Eye (tissue), 1 donor: ENCODE data around the gene TMEM125.

Experiments
- DNase-seq: peaks from one replicate; pipeline ENCODE4 v3.0.0-alpha.2; 2015

The TMEM125 gene

DNA sequence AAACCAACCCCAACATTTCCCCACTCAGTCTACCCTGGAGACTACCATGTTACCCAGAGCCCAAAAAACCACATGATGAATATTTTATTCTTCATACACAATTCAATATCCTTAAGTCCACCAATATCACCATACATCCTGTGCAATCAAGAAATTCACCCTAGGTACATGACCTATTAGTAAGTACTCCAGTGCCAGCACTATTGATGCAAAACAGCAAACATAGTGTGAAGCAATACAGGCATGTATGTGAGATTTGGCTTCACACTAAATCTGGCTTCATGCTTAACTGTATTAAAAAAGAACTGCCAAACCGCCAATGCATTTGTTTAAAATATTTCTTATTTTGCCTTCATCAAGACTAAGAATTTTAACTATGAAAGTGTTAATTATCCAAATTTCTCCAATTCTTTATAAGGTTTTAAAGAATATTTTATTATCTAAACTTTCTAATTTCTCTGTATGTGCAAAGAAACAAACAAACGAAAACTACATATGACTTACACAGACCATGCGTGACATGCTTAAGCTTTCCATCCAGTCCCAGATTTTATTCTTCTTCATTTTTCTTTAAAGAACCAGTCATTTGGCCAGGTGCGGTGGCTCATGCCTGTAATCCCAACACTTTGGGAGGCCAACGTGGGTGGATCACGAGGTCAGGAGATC is 22.4 kb upstream of the TMEM125 start:
- DNase-seq, result no peak

DNA sequence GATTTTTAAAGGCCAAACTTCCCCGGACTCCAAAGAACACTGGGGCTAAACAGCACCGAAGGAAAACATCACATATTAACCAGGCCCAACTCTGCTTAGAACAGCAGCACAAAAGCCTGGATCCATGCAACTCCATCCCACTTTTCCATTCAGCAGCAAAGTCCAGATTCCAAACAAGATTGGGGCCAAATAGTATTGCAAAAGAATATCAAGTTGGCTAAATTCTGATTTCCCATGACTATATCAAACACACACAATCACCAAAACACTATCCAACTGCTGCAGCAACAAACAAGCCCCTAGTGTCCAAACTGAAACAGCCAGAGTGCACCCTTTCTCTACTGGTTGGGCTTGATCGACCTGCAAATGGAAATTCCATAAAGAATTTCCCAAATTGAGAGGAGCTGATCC is 19.4 kb upstream of the TMEM125 start:
- DNase-seq, result no peak

DNA sequence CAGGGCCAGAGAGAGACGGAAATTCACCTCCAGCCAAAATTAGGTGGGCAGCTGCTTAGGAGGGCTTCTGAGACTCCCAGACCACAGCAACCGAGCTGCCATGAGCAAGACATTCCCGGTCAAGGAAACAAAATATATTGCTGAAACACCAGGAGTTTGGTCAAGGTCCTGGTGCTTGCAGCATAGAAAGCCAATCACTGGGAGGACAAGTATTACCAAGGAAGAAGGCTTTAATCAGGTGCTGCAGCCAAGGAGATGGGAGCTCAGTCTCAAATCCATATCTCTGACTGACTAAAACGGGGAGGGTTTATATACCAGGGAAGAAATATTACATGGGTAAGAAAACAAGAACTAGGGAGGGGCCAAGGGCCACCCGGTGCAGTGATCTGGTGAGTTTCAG is 18.8 kb upstream of the TMEM125 start:
- DNase-seq, result no peak

DNA sequence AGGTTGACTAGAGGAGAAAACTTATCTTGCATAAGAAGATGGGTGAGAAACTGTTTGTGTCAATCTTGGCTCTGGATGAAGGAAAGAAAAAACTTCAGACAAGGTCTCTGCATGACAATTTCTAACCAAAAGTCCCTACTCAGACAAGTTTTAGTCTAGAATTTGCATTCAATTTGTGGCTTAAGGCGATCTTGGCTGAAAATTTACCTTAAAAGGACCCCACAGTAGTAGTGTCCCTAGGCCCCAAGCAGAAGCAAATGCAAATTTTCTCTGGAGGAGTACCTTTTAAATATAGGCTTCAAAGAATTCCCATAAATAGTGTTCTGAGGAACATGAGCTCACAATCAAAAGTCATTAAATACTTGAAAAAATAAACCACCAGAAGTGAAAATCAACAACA is 17.6 kb upstream of the TMEM125 start:
- no peak for DNase-seq

DNA sequence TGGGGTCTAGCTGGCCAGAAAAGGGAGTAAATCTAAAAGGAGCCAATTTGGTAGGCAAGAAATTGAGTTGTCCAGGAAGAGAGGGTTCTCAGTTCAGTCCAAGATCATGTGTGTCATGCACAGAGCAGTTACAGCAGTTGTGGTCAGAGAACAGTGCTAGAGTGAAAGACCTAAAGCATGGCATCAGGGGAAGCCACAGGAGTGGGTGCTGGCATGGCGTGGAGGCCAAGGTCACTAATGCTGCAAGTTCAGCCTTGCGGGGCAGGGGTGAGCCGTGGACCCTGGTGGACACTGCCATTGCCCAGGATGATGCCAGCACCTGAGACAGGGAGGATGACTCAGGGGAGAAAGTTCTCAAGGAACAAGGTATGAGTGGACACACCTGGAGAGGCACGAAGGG is 16.6 kb upstream of the TMEM125 start:
- no peak for DNase-seq

DNA sequence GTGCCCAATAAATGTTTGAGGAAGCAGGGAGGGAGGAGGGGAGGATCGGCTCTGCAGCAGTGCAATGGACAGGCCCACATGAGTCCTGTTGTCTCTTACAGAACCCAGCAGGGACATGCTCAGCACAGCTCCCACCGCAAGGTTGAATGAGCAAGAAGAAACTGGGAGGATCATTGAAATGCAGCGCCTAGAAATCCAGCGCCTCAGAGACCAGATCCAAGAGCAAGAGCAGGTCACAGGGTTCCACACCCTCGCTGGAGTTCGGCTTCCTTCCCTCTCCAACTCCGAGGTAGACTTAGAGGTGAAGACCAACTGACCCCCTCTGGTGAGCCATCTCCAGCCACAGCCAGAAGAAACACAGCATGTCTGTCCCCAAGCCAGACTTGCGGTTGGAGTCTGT is 15.9 kb upstream of the TMEM125 start:
- no peak for DNase-seq

DNA sequence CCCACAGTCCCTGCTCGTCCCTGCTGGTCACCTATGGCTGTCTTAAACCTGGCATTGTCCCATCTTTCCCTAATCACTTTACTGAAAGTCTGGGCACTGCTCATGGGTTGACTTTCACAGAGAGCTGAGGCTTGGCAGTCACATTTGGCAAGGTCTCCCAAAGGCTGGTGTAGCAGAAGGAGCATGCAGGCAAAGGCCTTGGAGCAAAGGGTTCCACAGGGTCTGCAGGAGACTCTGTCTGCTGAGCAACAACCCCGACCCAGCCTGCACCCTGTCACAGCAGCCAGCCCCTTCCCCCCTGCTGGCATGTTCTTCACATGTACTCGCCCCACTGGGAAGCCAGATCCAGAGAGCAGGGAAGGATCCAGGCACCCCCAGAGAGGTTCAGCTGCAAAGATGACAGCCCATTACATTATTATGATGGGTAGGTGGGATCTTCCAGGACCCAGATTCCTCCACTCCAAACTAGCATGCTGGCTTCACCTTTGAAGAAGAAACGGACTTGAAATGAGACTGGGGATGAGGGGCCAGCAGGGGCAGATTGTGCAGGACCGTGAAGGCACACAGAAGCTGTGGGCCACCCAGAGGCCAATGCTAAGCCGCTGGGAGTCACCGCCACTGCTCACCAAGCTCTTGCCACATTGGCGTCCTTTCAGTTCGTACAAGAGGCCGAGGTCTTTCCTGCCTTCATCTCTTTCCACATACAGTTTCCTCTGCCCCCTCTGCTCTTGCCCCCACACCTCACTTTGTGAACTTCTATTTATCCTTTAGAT is 14.2 kb upstream of the TMEM125 start:
- DNase-seq, result no peak

DNA sequence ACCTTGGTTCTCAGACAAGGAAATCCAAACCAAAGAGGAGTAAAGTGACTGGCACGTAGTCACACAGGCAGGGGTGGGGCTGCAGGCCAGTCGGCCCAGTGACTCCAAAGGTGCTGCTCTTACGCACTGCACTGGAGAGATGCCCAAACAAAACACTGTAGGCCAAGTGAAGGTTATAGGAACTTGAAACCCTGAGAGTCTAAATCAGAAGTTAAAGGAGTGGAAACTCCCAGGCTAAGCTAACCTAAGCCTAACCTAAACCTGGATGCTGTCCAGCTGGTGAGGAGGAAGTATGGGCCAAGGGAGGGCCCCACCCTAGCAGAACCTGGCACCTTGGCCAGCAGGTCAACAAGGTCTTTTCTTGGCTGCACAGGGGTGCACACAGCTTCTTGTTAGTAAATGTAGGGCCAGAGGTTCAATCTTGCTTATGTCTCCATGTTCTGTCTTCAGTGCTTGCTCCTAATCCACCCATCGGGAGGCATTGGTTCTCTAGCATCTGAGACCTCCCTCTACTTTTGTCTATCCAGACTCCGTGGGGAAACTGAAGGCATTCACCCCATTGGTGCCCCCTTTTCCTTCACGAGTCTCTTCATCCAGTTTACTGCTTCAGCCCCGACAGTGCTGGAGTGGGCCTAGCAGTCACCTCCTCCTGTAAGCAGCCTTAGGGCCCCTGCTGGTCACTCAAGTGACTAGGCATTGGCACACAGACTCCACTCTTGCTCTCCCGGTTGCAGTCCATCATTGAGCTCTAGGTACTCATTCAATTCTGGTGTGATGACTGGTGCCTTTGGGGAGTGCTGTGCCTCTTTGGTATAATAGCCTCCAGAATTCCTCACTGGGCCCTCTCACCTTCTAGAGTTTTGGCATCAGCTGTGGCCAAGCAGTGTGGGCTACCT is 12.9 kb upstream of the TMEM125 start:
- no peak for DNase-seq

DNA sequence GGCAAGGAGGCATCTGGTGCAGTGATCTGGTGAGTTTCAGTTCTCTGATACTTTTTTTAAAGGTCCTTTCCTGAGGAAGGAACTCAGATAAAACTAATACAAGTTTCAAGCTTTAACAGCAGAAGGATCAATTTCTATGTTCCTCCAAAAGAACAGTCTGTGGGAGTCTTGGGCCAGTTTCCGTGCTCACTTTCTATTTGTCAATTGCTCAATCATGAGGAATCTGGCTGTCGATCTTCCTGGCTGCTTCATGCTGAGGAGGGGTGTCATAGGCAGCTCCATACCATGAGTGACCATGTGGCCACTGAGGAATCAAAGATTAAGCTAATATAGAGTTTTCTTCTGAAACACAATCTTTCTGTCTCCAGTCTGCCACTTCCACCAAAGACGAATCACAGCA is 11.4 kb upstream of the TMEM125 start:
- DNase-seq, result no peak

DNA sequence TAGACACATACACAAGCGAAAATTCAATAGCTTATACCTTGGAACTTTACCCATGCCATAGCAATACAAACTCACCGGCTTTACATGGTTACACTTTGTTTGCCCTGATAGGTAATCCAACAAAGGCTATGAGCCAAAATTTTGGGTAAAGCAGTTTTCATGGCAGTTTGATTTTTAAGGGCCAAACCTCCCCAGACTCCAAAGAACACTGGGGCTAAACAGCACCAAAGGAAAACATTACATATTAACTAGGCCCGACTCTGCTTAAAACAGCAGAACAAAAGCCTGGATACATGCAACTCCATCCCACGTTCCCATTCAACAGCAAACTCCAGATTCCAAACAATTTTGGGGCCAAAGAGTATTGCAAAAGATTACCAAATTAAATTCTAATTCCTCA is 4.4 kb upstream of the TMEM125 start:
- no peak for DNase-seq

DNA sequence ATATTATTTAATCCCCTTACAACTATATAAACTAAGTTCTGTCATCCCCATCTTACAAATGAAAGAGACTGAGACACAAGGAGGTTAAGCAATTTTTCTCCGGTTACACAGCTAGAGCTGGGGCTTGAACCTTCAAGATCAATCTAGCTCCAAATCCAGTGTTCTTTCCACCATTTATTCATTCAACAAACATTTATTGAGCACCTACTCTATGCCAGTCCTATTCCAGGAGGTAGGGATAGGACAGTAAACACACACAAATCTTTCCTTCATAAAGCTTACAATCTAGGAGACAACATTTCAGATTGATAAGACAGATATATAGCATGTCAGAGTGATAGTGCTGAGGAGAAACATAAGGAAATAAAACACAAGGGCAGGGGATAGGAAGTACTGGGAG is 2.9 kb upstream of the TMEM125 start:
- no peak for DNase-seq

DNA sequence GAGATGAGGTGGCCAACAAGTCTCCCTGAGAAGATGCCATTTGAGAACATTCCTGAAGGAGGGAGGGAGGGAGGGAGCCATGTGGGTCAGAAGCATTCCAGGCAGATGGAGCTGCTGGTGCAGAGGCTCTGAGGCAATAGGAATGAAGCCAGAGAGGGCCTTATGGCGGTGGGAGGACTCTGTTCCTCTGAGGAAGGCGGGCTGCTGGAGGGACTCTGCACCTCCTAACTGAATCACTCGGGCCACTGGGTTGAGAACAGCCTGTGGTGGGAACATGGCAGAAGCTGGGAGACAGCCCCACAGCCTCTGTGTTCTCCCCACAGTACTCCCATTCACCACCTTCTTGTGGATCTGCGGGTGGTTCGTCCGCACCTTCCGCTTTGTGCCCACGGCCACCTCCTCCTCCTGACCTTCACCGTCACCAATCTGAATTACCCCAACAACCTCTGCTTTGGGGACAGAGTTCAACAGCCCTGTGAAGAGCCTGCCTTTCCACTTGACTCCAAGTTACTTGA is 2.4 kb upstream of the TMEM125 start:
- no peak for DNase-seq

DNA sequence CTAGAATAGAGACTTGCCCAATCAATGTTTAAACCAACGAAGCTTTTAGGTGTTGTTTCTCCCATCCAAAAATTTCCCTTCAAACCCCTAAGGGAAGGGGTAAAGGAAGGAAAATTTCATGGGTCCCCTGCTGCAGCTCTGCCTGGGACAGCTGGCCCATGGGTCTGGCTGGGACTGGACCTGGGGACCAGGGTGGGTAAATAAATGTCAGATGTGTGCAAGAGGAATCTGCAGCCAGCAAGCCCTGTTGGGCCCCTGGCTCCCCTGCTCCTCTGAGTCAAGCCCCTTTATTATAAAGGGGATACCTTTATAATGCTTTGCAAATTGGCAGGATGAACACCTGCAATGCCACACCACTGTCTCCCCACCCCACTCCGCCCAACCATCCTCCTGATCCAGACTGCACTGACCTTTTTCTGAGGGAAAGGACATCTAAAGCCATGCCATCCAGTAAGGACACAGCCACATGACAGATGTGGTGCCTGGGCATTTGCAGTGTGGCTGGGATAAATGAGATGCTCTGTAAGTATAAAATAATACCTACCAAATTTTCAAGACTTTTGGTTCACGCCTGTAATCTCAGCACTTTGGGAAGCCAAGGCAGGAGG is 1.9 kb upstream of the TMEM125 start:
- DNase-seq, result no peak

DNA sequence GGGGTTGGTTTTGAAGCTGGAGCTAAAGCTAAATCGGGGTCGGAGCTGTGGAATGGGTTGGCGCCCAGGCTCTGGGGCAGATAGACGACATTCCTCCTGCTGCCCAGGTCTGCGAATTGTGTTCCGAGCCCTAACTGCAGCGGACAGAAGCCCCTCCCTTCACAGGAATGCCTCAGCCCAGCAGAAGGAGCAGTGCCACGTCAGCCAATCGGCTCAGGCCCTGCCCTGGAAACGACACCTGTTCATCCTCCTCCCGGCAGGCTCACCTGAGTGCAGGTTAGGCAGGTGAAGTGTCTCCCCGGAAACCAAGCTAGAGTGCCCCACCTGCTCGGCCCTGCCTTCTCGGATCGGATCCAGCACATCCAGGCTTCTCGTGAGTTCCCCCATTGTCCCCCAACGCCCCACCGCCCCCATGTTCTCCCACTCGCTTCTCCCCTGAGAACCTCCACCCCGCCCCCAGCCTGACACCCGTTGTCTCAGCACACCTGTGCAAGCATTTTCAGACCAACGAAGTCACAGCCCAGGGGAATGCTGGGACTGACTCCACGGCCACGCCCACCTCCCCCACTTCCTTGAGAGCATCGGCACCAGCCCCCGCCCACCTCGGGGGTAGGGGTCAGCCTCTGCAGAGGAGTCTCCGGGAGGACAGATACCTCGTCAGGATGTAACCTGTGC is 775 bp downstream of the TMEM125 start:
- peak; percentile 52 for DNase-seq

DNA sequence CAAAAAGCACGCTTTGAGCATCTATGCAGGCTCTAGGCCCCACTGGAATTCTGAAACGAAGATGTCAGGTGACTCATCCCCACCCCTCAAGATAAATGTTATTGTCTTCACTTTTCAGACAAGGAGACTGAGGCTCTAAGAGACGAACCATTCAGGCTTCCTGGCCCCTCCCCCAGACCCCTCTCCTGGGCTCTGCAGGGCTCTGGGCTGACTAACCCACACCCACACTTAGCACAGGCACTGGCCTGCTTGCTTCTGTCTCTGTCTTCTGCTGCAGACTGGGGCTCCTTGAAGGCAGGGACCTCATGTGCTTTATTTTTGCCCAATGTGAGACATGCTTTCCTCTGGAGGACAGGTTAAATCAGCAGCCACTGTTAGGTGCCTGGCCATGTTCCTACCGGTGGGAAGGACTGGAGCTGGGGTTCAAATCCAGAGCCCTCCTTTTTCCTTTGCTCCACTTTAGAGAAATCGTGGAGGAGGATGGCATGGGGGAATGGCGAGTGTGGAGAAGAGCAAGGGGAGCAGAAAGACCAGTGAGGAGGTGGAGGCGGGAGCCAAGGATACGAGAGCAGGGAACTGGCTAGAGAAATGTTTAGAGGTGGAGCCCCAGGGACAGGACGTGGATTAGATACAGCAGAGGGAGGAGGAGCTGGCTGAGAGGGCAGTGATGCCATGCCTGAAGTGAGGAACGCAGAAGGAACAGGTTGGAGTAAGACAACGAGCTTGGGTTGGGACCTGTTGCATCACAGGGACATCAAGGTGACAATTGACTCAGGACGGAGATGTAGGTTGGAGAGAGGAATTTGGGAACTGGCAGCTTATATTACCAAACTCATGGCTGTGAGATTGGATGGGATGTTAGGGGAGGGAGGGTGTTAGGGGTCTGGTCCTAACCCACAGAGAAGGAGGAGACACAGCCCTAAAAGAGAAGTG is 1.7 kb downstream of the TMEM125 start:
- no peak for DNase-seq

DNA sequence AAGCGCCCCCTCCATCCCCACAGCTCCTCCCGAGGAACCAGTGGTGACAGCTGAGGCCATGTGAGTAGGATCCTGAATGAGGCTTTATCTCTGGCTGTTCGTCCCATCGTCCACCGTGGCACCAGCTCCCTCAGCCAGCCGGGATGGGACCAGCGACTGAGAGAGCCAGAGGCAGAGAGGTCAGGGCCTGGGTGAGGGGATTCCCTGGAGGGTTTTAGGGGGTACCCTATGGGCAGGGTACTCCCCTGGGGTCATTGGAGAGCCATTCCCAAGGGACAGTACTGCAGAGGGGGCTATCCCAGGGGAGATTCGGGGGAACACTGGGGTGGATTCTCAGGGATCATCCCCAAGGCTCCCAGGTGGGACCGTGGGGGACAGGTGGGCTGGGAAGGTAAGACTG is 2.4 kb downstream of the TMEM125 start:
- no peak for DNase-seq

DNA sequence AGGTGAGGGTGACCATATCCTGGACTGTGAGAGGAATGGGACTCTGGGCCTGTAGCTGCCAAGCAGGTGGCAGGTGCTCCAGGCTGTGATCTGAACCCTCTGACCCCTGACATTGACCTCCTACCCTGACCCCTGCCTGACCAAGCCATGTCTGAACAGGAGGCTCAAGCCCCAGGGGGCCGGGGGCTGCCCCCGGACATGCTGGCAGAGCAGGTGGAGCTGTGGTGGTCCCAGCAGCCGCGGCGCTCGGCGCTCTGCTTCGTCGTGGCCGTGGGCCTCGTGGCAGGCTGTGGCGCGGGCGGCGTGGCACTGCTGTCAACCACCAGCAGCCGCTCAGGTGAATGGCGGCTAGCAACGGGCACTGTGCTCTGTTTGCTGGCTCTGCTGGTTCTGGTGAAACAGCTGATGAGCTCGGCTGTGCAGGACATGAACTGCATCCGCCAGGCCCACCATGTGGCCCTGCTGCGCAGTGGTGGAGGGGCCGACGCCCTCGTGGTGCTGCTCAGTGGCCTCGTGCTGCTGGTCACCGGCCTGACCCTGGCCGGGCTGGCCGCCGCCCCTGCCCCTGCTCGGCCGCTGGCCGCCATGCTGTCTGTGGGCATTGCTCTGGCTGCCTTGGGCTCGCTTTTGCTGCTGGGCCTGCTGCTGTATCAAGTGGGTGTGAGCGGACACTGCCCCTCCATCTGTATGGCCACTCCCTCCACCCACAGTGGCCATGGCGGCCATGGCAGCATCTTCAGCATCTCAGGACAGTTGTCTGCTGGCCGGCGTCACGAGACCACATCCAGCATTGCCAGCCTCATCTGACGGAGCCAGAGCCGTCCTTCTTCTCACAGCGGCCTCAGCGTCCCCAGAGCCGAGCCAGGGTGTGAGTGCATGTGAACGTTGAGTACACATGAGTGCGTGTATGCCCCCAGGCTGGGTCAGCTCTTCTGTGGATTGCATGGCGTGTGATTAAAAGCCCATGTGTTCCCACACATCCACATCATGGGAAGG is 3.1 kb downstream of the TMEM125 start:
- DNase-seq, result no peak

DNA sequence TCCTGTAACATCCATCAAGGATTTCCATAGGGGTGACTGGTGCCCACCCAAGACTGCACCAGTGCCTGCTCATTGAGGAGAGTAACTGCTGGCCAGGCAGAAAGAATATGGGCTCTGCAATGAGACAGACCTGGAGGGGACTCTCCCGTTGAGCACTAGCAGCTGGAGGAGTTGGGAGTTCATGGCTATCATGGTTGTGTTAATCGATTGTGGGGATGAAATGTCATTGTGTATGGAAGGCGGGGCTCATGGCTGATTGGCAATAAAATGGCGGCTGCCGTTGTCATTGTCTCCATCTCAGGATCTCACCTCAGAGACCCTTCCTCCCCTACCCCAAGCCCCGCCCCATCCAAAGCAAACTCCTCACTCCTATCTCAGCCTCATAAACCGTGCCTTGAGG is 3.9 kb downstream of the TMEM125 start:
- DNase-seq, result no peak

DNA sequence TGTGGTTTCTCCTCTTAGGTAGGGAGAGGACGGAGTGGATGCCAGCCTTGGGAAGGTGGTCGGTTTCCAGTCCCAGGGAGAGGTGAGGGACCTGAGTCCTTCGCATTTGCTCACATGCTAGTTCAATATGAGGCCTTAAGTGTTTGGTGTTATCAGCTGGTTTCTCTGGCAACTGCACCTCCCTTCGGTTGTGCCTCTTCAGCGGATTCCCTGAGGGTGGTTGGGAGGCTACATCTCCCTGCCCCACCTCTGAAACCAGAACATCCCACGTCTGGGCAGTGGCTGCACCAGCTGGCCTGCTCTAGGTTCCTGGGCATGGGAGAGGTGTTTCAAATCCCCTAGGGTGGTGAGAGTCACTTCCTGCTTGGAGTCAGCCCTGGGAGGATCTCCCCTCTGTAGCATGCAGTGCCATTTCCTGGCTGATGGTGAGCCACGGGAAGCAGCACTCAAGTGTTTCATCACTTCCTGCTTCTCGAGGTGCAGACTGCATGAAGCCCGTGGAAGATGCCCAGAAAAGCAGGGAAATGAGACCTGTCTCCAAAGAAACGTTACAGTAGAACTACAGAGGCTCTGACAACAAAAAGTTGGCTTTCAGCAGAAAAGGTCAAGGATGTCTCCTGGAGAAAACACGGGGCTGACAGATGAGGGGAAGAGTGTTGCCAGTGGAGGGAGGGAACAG is 4.5 kb downstream of the TMEM125 start:
- no peak for DNase-seq
